Activated naive CD4-positive, alpha-beta T cell (primary cell): ENCODE data around the gene JAM3.
"Not testable (repeated sequence)": the region's sequence is repeated elsewhere in the genome, so short reads cannot be mapped to it uniquely, and the experiment has no call there.

ENCODE experiments used
- DNase-seq, 4 experiments: peaks; one replicate each; lab custom pipeline; 2025; lab: John Stamatoyannopoulos, UW

Gene JAM3

GRCh38 chr11:134062265-134063123 is 6.4 kb upstream of the JAM3 start:
- no peak for DNase-seq

GRCh38 chr11:134063124-134063495 is 5.8 kb upstream of the JAM3 start:
- no peak for DNase-seq

- DNase-seq, result no peak
Observed at GRCh38 chr11:134063991-134064747, 4.7 kb upstream of the JAM3 start.

DNA sequence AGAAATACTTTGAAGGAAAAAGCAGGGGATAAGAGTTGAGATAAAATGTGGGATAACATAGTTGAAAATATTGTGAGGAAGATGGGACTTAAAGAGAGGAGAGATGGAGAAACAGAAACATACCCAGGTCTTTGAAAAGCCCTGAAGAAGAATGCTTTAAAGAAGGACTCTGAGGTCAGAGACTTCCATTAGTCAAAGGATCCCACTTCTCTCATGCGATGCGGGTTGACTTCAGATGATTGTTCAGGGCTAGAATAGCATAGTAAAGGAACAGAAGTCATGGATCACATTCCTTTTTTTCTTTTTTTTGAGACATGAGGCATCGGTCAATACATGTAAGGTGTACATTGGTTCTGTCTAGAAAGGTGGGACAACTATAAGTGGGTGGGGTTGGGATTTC is 3.5 kb upstream of the JAM3 start:
- no peak for DNase-seq

DNA sequence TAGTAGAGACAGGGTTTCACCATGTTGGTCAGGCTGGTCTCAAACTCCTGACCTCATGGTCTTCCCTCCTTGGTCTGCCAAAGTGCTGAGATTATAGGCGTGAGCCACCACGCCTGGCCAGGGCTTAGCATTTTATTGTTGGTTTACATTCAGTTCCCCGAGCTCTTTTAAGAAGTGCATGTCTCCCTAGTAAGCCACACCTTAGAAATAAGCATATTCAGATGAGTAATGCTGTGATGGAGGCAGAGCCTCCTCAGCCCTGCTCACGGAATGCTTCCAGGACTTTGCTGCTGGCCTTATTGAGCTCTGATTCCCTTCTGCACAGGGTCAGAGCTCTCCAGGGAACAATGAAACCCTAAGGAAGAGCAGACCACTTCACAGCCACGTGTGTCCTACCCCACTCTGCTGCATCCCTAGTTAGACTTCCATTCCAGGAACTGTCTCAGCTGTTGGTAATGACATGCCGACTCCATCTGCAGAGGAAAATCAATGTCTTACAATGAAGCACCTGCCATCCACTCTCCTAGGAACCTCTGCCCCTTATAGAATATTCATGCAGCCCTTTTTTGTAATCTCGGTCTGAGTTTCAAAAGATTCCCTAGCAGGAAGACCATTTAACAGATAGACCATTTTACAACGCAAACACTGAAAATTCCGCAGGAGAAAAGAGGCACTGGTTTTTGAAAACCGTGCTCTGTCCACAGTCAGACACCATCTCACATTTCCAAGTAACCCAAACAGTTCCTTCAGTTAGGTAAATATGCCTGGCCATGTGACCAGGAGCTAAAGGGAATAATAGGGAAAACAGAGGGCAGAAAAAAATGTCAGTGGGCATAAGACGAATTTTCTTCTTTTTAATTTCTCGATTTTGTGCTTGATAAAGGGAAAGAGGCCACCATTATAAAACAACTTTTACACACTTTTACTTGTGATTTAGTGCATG is 1.7 kb upstream of the JAM3 start:
- no peak for DNase-seq

DNA sequence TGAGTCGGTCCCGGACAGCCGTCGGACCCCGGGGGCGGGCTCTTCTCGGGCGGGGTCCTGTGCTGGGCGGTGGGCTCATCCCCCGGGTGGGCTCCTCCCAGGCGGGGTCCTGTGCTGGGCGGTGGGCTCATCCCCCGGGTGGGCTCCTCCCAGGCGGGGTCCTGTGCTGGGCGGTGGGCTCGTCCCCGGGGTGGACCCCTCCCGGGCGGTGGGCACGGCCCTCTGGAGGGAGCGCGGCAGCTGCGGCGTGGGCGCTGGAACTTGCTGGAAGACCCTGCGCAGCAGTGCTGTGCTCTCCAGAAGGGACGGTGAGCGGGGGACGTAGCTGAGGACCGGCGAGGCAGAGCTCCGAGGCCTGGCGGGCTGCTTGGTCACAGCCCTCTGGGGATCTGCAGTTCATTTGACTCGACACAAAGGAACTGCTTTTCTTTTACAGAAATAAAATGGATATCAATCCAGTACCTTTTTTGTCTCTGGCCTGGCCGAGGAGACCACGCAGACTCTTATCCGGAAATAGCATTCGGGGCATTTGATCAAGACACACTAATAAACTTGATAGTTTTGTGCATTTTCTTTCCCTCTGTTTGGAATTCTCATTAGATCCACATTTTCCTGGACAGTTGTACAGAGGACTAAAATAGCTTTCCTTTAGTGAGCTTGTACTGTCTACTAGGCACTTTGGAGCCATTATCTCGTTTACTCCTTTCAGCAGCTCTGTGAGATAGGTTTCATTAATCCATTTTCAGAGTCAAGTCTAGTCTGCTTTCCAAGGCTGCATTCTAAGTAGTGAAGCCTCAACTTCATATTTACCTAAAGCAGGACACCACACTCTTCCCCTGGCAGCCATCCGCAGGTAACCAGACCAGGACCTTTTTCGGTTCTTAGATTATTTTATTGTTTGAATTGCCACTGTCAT is 812 bp downstream of the JAM3 start:
- DNase-seq, result no peak

GRCh38 chr11:134070342-134070845 is 1.5 kb downstream of the JAM3 start:
- no peak for DNase-seq

DNA sequence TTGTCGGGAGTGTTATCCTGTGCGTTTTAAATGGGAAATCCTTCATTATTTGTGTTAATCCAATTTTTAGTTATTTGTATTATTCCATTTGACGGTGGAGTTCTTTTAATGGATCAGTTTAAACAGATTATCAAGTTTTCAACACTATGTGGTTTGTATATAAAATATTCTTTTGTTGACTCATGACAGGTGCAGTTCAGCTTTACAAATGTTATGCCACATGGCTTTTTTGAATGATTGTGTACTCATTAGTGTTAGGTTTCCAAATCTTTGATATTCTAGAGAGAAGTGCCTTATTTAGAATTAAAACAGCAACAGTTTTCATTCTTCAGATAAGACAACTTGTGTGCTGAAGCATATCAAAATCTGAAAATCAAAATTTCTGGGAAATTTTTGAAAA is 2.4 kb downstream of the JAM3 start:
- DNase-seq, result no peak

DNA sequence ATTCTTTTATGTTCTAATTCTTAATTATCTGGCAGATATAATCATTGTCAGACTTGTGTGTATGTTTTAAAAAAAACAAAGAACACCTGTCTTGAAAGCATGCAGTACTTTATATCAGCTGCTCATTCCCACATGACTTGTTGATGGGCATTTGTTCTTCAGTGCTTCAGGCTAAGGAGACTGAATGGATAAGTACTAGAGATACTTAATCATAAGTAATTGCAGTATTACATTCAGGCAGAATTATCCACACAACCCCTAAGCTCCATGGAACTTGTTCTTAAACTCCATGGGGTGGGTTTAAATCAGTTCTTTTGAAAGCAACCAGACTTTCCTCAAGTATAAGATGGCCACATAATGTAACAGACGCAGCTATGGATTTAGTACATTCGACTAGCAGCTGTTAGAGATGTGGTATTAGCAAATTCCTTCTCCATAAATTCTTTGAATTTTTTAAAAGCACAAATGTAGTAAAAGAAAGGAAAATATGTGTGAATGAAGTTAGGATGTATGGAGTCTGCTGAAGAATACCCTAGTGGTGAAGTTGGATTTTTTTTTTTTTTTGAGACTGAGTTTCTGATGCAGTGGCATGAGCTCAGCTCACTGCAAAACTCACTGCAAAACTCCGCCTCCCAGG is 3.0 kb downstream of the JAM3 start:
- DNase-seq, result no peak

DNA sequence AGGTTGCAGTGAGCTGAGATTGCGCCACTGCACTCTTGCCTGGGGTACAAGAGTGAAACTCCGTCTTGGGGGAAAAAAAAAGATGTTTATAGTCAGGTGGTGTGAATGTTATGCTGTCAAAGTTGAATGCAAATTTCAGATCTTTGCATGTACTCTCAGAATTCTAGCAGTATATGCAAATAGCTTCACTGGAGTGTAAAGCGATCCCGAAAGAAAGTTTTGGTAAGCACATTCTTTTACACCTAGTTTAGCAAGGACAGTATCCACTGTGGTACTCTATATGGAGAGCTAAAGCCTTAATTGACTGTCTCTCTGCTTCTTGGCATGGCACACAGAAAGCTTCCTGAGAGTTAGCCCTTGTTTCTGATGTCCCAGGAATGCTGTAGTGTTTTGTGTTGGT is 4.0 kb downstream of the JAM3 start:
- no peak for DNase-seq

DNA sequence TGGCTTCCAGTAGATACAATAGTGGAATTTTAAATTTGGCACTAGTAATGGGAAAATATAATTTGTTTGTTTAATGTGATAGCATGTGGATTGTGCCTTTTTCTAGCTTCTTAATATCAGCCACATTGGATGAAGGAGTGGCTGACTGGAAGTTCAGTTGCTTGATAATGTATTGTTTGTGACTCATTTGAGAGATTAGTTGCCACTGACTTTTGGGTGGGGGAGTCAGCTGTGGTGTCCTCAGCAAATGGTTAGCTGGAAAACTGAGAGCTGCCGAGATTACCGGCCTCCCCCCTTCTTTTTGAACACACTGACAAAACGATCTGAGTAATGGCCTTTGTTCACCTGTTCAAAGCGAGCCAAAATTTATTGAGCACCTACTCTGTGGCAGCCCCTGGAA is 5.5 kb downstream of the JAM3 start:
- no peak for DNase-seq

DNA sequence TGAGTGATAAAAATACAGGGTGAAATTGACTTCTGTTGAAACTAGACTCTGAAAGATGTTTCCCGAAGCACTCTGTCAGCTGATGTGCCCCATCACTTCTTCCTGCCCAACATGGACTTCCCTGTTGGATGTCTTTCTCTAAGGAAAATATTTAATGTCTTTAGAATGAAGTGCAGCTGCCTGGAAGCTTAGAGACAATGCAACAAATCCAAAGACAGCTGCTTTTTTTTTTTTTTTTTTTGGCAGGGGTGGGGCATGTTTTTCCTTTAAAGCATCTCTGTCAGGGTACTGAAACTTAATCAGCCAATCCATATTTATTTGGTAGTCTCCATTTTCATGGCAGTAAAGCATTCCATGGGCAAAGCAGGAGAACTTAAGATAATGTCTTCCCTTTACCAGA is 5.9 kb downstream of the JAM3 start:
- no peak for DNase-seq

GRCh38 chr11:134079317-134079716 is 10.4 kb downstream of the JAM3 start:
- DNase-seq, result no peak

GRCh38 chr11:134081258-134081657 is 12.4 kb downstream of the JAM3 start:
- not testable (repeated sequence) for DNase-seq

DNA sequence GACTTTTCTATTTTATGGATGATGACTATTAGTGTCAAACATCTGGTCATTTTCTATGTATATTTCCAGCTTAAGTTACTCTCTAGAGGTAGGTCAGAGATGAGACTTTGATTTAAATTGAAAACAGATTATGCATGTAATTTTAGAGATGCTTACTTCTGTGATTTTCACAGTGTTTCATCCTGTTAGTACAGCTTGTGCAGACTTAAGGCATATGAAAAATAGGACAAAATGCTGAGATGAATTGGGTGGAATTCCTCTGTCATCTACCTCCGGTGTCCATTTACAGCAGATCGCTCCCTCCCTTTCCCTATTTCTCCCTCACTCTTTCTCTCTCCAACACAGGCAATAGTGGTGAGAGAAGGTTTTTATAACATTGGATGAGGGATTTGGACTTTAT is 14.1 kb downstream of the JAM3 start:
- no peak for DNase-seq

- no peak for DNase-seq
Observed at GRCh38 chr11:134086376-134086775, 17.5 kb downstream of the JAM3 start.

DNA sequence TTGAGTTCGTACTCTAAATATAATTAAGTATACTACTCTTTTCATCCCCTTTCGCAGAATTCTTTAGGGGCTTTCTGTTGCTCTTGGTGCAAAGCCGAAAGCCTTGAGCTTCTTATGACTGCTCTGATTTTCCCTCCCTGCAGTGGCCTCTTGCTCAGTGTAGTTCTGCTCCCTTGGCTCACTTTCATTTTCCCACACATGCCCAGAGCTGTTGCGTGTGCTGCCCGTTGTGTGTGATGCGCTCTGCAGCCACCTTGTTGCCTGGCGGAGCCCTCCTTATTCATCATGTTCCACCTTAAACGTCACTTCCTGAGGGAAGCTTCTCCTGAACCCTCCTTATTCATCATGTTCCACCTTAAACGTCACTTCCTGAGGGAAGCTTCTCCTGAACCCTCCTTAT is 23.1 kb downstream of the JAM3 start:
- not testable (repeated sequence) for DNase-seq

- DNase-seq, result no peak
Observed at GRCh38 chr11:134097166-134097565, 28.3 kb downstream of the JAM3 start.

DNA sequence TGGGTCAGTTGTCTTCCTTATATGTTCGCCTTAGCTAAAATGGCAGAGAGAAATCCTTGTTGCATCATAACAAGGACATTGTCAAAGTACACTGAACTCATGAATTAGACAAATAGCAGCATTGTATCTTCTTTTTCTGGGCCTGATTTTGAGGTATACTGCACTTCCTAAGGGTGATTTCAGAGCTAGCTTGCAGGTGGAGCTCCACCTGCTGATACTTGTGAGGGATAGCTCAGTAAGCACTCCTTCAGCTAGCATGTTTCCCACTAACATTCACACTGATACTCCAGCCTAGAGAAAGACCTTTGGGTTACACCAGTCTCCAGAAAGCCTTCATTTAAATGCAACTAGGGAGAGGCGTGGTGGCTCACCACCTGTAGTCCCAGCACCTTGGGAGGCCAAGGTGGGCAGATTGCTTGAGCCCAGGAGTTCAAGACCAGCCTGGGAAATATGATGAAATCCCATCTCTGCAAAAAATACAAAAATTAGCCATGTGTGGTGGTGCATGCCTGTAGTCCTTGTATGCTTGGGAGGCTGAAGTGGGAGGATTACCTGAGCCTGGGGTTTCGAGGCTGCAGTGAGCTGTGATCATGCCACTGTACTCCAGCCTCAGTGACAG is 29.8 kb downstream of the JAM3 start:
- no peak for DNase-seq

DNA sequence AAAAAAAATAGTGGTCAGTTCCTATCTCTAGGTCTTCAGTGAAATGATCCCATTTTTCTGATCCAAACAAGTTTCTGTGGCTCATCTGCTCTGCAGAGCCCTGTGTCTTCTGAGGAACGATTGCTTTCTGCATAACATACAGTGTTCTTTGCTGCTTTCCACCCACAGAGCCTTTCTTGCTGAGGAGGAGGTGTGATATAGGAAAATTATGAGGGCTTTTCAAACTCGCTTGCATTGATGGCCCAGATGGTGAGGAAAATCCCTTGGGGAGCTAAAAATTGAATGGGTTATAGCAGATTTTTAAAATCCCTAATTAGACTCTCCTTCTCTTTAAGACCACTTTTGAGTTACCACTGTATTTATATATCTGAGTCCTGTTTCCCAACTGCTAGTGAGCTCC is 31.3 kb downstream of the JAM3 start:
- no peak for DNase-seq
